HFF-Myc (cell line): Measurements from ENCODE around the gene PMCH.

ENCODE experiments used
- DNase-seq: peaks from one replicate; pipeline ENCODE4 v3.0.0-alpha.2; 2011; ENCODE audit warnings: low read depth; ENCODE audit errors: extremely low read depth
- H3K4me3 ChIP-seq: replicated peaks from 2 replicates; pipeline ENCODE4 v1.5.1; 2011; ENCODE audit warnings: low read depth, mild to moderate bottlenecking, control low read depth, low read length
- TF ChIP-seq, protein P1 (sequence below): IDR thresholded peaks from 2 replicates; pipeline ENCODE4 v1.5.1; 2012; ENCODE audit warnings: mild to moderate bottlenecking, low read depth, low read length, control low read depth; ENCODE audit errors: missing control alignments

The PMCH gene

DNA sequence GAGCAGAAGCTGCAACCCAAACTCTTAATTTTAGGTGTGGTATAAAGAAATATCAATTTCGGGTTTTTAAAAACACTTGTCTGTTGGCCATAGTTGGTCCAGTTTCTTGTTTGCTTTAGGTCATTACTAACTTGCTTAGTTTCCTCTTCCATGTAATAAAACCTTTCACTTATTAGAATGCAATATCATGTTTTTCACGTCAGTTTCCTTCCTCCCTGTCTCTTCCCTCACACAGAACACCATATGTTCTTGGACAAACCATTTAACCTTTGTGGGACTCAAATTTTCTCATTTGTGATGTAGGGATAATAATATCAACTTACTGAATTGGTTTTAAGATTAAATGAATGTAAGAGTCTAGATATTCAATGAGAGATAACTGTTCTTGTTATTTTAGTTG, 22.9 kb downstream of the PMCH start:
- DNase-seq = no peak
- TF ChIP-seq, protein P1, sequence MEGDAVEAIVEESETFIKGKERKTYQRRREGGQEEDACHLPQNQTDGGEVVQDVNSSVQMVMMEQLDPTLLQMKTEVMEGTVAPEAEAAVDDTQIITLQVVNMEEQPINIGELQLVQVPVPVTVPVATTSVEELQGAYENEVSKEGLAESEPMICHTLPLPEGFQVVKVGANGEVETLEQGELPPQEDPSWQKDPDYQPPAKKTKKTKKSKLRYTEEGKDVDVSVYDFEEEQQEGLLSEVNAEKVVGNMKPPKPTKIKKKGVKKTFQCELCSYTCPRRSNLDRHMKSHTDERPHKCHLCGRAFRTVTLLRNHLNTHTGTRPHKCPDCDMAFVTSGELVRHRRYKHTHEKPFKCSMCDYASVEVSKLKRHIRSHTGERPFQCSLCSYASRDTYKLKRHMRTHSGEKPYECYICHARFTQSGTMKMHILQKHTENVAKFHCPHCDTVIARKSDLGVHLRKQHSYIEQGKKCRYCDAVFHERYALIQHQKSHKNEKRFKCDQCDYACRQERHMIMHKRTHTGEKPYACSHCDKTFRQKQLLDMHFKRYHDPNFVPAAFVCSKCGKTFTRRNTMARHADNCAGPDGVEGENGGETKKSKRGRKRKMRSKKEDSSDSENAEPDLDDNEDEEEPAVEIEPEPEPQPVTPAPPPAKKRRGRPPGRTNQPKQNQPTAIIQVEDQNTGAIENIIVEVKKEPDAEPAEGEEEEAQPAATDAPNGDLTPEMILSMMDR = no peak
- no peak overlapping the region for H3K4me3 ChIP-seq

DNA sequence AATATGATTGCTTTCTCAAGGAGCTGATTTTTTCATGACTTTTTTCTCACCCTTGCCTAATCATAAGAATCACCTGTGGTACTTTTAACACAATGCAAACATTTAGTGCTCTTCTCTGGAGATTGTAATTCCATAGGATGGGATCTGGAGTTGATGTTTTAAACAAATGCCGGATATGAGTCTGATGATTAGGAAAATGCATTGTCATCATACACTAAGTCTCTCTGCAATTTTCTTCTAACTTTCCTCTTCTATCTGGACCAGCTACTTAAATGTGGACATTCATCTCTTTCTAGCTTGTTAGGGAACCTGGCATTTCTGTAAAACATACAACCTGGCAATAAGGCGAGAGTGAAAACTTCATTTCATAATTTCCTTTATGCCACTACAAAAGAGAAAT, 23.5 kb downstream of the PMCH start:
- DNase-seq = no peak
- H3K4me3 ChIP-seq = no peak overlapping the region
- TF ChIP-seq, protein P1 = no peak

DNA sequence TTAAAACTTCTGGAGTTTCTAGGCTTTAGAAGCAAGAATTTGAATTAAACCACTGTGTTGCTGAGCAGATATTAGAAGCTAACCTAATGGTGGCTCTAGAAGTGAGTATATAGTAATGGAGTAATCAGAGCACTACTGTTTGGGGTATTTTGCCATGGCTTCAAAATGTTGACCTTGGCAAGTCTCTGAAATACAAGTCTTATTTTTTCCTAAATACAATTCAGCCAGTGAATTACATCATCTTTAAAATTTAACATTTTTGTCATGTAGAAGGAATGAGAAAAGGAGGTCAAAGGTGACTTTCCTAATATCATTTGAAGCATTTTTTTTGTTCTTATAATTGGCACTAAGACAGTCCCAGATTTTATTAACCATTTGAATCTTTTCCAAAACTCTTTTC, 25.2 kb downstream of the PMCH start:
- TF ChIP-seq, protein P1 = no peak
- DNase-seq = no peak
- H3K4me3 ChIP-seq = no peak overlapping the region

DNA sequence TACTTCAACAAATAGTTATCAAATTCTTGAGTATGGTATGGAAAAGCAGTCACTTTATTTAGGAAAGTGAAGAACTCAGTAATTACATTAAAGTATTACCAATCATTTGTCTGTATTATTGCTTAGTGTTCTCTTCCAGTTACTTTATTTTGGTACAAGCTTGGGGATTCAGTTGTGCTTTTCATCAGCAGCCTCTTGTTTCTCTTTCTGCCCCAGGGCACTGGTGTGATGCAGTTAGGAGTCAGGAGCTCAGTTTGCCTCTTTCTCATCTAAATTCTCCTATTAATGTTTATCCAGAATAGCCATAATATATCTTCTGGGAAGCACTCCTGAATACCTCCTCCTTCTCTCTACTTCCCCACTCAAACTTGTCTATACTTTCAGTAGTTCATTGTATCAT, 25.7 kb downstream of the PMCH start:
- no peak overlapping the region for H3K4me3 ChIP-seq
- no peak for DNase-seq
- TF ChIP-seq, protein P1 = no peak

DNA sequence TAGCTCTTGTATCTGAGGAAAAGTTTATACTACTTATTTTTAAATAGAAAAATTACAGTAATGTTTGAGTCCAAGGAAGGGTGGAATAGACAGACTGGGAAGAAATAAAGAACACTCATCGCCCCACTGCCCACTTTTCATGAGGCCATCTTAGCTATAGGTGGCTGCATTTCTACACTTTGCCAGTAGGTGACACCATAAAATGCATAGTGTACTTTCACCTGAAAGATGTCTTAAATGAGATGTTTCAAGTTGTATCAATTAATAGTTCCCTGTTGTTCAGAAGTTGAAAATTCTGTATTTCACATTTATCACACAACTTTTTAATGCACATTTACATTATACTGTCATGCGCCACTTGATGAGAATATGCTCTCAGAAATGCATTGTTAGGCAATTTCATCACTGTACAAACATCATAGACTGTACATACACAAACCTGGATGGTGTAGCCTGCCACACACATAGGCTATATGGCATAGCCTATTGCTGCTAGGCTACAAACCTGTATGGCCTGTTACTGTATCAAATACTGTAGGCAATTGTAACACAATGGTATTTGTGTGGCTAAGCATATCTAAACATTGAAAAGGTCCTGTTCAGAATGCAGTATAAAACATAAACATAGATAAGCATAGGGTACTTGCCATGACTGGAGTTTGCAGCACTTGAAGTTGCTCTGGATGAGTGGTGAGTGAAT, 27.6 kb downstream of the PMCH start:
- TF ChIP-seq, protein P1 = peak; percentile 55
- peak; percentile 5 for DNase-seq
- no peak overlapping the region for H3K4me3 ChIP-seq

DNA sequence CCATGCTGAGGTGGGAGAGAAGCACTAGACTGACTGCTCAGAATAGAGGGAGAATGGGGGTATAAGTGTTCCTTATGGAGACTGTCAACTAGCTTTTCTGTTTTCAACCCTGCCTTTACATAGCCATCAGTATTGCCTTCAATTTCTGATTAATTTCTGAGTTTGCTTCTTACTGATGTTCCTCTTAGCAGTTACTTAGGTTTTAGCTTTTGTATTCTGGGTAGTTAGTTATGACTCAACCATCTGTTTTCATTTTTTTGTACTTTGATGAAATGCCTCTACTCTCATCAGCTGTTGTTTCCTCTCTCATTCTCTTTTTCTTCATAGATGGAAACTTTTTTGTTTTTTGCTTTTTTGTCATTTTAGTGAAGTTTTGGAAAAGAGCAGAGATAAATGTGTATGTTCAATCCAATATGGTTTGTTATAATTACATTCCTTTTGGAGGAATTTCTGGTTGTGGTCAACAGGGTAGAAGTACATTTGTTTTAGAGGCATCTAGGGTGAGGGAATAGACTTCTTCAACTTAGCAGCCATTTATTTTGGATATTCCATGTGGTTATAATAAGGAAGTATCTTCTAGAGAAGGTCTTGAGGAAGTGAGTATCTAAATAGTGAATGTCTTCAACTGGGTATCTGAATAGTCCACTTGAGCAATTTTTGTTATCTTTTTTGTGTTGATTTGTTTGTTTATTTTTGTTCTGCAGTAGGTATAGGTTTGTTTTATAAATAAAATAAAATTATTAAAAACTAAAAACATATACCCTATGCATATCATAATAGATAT, 29.6 kb downstream of the PMCH start:
- DNase-seq = no peak
- H3K4me3 ChIP-seq = no peak overlapping the region
- TF ChIP-seq, protein P1 = no peak
